WTC11 (cell line): ENCODE results near the gene ANXA2. TPM values are rescaled to one million over a fixed set of nuclear protein-coding genes. Genes with fewer than 3 reads are reported as not detected.

Source experiments
- ATAC-seq: fragments of 200-7000 bp; cut with Tn5 transposase; 2 replicates; pipeline ENCODE4 v1.10.0; 2021; ENCODE audit warnings: mild to moderate bottlenecking, moderate library complexity
- CTCF ChIA-PET: fragments of 300-600 bp; sonication (Branson Sonifier 250); formaldehyde crosslinking; loops from one replicate; lab custom pipeline; 2021; ENCODE audit warnings: antibody characterized with exemption; lab: Charles Lee
- POLR2A ChIA-PET: fragments of 350-600 bp; sonication (Branson Sonifier 250); formaldehyde crosslinking; loops from one replicate; lab custom pipeline; 2021; ENCODE audit warnings: antibody characterized with exemption; lab: Charles Lee
- DNase-seq: peaks from one replicate; pipeline ENCODE4 v3.0.0; 2021; ENCODE audit warnings: low spot score
- H3K27ac Mint-ChIP-seq: 2 replicates; pipeline ENCODE4 v1.8.0; 2021; ENCODE audit warnings: mixed read lengths
- H3K27me3 Mint-ChIP-seq: 2 replicates; pipeline ENCODE4 v1.8.0; 2021; ENCODE audit warnings: low read depth, mild to moderate bottlenecking, moderate library complexity, mixed read lengths
- H3K36me3 Mint-ChIP-seq: 2 replicates; pipeline ENCODE4 v1.8.0; 2021; ENCODE audit warnings: mixed read lengths
- H3K4me1 Mint-ChIP-seq: 2 replicates; pipeline ENCODE4 v1.8.0; 2022; ENCODE audit warnings: mixed read lengths
- H3K4me3 Mint-ChIP-seq: 2 replicates; pipeline ENCODE4 v1.8.0; 2021; ENCODE audit warnings: mild to moderate bottlenecking, moderate library complexity, mixed read lengths
- H3K9me3 Mint-ChIP-seq: 2 replicates; pipeline ENCODE4 v1.8.0; 2021; ENCODE audit warnings: mixed read lengths
- AFF4 ChIP-seq: sonication (generic); formaldehyde crosslinking; IDR thresholded peaks from 2 replicates; pipeline ENCODE4 v1.8.1; 2023; ENCODE audit warnings: mild to moderate bottlenecking, missing genetic modification reagents, borderline replicate concordance
- ATF3 ChIP-seq: sonication (generic); formaldehyde crosslinking; conservative IDR thresholded peaks from 2 replicates; pipeline ENCODE4 v1.8.1; 2022; ENCODE audit warnings: mild to moderate bottlenecking, missing genetic modification reagents
- CBFB ChIP-seq: sonication (generic); formaldehyde crosslinking; IDR thresholded peaks from 2 replicates; pipeline ENCODE4 v1.8.1; 2022; ENCODE audit warnings: mild to moderate bottlenecking, low read depth, missing genetic modification reagents
- EMX1 ChIP-seq: fragments of 250-450 bp; sonication (Bioruptor Pico); IDR thresholded peaks from 2 replicates; pipeline ENCODE4 v1.8.0; 2021; ENCODE audit warnings: mild to moderate bottlenecking
- ERG ChIP-seq: fragments of 250-450 bp; sonication (Bioruptor Pico); IDR thresholded peaks from 2 replicates; pipeline ENCODE4 v1.8.0; 2021; ENCODE audit warnings: mild to moderate bottlenecking
- FOXJ3 ChIP-seq: sonication (generic); formaldehyde crosslinking; IDR thresholded peaks from 2 replicates; pipeline ENCODE4 v1.9.0; 2021; ENCODE audit warnings: missing genetic modification reagents, mild to moderate bottlenecking, borderline replicate concordance
- FOXK1 ChIP-seq: sonication (generic); formaldehyde crosslinking; IDR thresholded peaks from 2 replicates; pipeline ENCODE4 v1.8.0; 2022; ENCODE audit warnings: mild to moderate bottlenecking, moderate library complexity, missing genetic modification reagents
- KAT7 ChIP-seq: sonication (generic); formaldehyde crosslinking; IDR thresholded peaks from 2 replicates; pipeline ENCODE4 v1.8.1; 2023; ENCODE audit warnings: missing genetic modification reagents, mild to moderate bottlenecking, borderline replicate concordance
- MYBL2 ChIP-seq: sonication (generic); formaldehyde crosslinking; IDR thresholded peaks from 2 replicates; pipeline ENCODE4 v1.8.1; 2023; ENCODE audit warnings: mild to moderate bottlenecking, moderate library complexity, missing genetic modification reagents
- SOX15 ChIP-seq: fragments of 250-450 bp; sonication (Bioruptor Pico); IDR thresholded peaks from 2 replicates; pipeline ENCODE4 v1.9.0; 2021; ENCODE audit warnings: mild to moderate bottlenecking
- ZNF317 ChIP-seq: sonication (generic); formaldehyde crosslinking; IDR thresholded peaks from 2 replicates; pipeline ENCODE4 v1.8.1; 2023; ENCODE audit warnings: low read depth, mild to moderate bottlenecking, moderate library complexity, missing genetic modification reagents, borderline replicate concordance
- ZNF416 ChIP-seq: fragments of 250-450 bp; sonication (Bioruptor Pico); IDR thresholded peaks from 2 replicates; pipeline ENCODE4 v1.9.0; 2021; ENCODE audit warnings: mild to moderate bottlenecking, inconsistent platforms
- total RNA-seq: library from RNA; stranded (reverse); gene quantifications from 3 replicates; pipeline ENCODE4 v1.2.3, GENCODE V29; 2021
- TF ChIP-seq, protein P1 (sequence below): sonication (generic); formaldehyde crosslinking; IDR thresholded peaks from 2 replicates; pipeline ENCODE4 v1.8.0; 2023; ENCODE audit warnings: missing genetic modification reagents
- TF ChIP-seq, protein P2 (sequence below): sonication (generic); formaldehyde crosslinking; IDR thresholded peaks from 2 replicates; pipeline ENCODE4 v1.8.1; 2022; ENCODE audit warnings: mild to moderate bottlenecking, missing genetic modification reagents, moderate library complexity, borderline replicate concordance
- TF ChIP-seq, protein P3 (sequence below): sonication (generic); formaldehyde crosslinking; IDR thresholded peaks from 2 replicates; pipeline ENCODE4 v1.8.1; 2022; ENCODE audit warnings: low read depth, missing genetic modification reagents, borderline replicate concordance
- TF ChIP-seq, protein P4 (sequence below): fragments of 250-450 bp; sonication (Bioruptor Pico); conservative IDR thresholded peaks from 2 replicates; pipeline ENCODE4 v1.9.0; 2021; ENCODE audit warnings: mild to moderate bottlenecking
- TF ChIP-seq, protein P5 (sequence below): sonication (generic); formaldehyde crosslinking; IDR thresholded peaks from 2 replicates; pipeline ENCODE4 v1.8.1; 2022; ENCODE audit warnings: low read depth, mild to moderate bottlenecking, moderate library complexity, missing genetic modification reagents, borderline replicate concordance
- TF ChIP-seq, protein P6 (sequence below): sonication (generic); formaldehyde crosslinking; IDR thresholded peaks from 2 replicates; pipeline ENCODE4 v1.8.1; 2023; ENCODE audit warnings: mild to moderate bottlenecking, missing genetic modification reagents, moderate library complexity

ANXA2 gene
- total RNA-seq, 1 experiment from 2014 or later, result 152 TPM

DNA sequence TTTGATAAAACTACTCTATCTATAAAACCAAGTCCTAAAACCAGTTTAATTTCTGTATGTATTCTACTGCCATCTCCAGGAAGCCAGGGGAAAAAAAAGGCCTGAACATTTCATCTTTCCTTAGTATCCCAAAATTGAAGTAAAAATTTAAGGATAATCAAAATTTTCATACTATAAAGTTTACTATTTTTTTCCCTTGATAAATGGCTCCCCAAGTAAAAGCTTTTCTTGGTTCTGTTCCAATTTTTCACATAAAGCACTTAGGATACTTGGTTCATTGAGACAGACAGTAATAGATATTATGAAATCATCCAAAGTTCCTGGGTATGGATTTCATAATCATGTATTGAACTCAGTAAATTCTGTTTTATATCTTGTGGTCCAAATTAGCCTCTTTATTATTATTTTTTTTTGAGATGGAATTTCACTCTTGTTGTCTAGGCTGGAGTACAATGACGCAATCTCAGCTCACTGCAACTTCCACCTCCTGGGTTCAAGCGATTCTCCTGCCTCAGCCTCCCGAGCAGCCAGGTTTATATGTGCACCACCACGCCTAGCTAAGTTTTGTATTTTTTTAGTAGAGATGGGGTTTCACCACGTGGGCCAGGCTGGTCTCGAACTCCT lies 46.6 kb upstream of the ANXA2 start (continued):
- no peak for TF ChIP-seq AFF4 (CRISPR knock-in tag)
- TF ChIP-seq, protein P1, sequence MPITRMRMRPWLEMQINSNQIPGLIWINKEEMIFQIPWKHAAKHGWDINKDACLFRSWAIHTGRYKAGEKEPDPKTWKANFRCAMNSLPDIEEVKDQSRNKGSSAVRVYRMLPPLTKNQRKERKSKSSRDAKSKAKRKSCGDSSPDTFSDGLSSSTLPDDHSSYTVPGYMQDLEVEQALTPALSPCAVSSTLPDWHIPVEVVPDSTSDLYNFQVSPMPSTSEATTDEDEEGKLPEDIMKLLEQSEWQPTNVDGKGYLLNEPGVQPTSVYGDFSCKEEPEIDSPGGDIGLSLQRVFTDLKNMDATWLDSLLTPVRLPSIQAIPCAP (CRISPR knock-in tag), result no peak
- no peak for TF ChIP-seq KAT7 (CRISPR knock-in tag)
- TF ChIP-seq, protein P2, sequence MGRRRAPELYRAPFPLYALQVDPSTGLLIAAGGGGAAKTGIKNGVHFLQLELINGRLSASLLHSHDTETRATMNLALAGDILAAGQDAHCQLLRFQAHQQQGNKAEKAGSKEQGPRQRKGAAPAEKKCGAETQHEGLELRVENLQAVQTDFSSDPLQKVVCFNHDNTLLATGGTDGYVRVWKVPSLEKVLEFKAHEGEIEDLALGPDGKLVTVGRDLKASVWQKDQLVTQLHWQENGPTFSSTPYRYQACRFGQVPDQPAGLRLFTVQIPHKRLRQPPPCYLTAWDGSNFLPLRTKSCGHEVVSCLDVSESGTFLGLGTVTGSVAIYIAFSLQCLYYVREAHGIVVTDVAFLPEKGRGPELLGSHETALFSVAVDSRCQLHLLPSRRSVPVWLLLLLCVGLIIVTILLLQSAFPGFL (CRISPR knock-in tag), result no peak
- no peak for TF ChIP-seq MYBL2 (CRISPR knock-in tag)
- no peak for TF ChIP-seq ATF3
- no peak for TF ChIP-seq FOXK1 (CRISPR knock-in tag)
- TF ChIP-seq CBFB (CRISPR knock-in tag), result no peak
- TF ChIP-seq EMX1 (CRISPR knock-in tag), result no peak
- TF ChIP-seq, protein P3, sequence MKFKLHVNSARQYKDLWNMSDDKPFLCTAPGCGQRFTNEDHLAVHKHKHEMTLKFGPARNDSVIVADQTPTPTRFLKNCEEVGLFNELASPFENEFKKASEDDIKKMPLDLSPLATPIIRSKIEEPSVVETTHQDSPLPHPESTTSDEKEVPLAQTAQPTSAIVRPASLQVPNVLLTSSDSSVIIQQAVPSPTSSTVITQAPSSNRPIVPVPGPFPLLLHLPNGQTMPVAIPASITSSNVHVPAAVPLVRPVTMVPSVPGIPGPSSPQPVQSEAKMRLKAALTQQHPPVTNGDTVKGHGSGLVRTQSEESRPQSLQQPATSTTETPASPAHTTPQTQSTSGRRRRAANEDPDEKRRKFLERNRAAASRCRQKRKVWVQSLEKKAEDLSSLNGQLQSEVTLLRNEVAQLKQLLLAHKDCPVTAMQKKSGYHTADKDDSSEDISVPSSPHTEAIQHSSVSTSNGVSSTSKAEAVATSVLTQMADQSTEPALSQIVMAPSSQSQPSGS (CRISPR knock-in tag), result no peak

DNA sequence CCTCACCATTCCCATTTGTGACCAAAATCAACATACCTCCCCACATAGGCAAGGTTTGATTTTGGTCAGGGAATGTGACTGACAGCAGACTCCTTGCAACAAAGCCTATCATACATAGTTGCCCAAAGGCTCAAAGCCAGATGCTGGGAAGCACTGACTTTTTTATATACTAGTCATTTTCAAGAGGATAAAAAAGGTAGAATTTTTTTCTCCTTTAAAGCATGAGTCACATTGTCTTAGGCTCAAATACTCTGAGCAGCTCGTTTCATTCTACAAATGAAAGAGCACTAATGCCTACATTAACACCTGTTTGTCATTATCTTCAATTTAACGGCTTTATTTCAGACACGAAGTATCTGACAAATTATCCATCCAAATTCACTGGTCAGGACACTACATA lies 45.0 kb upstream of the ANXA2 start:
- Mint-ChIP-seq H3K27ac (no peak overlapping the region), H3K4me1 (no peaks in the 10 kb centered on the region), H3K9me3 (no peaks in the 10 kb centered on the region), H3K4me3 (no peak overlapping the region), H3K27me3 (no peaks in the 10 kb centered on the region), H3K36me3 (peaks cover 21% of the 10 kb centered on the region)
- TF ChIP-seq FOXJ3 (no peak), SOX15 (CRISPR knock-in tag) (no peak), ERG (CRISPR knock-in tag) (no peak), ZNF416 (no peak), ZNF317 (CRISPR knock-in tag) (no peak)
- TF ChIP-seq, protein P4, sequence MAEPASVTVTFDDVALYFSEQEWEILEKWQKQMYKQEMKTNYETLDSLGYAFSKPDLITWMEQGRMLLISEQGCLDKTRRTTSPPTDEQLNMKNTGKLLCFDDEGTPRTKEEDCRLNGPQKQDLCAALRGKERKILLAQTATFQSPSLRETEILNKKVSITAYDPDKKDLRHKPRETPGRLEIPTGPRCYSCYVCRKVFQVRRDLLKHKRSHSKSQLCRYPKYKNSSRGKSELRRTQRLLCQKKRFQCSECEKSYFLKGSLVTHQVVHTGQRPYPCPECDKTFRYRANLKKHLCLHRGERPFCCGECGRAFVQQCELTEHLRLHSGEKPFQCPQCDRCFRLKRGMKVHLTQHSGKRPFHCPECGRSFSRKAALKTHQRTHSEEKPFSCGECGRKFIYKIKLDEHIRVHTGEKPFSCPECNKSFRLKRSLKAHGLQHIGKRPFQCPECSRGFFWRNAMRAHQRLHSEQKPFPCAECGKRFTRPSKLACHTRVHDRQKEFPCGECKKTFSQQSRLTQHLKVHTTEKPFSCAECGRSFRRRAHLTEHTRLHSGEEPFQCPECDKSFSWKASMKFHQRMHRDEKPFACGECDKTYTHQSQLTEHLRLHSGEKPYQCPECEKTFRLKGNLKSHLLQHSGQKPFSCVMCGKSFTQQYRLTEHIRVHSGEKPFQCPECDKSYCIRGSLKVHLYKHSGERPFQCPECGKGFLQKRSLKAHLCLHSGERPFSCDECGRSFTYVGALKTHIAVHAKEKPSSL, result no peak
- TF ChIP-seq, protein P5, sequence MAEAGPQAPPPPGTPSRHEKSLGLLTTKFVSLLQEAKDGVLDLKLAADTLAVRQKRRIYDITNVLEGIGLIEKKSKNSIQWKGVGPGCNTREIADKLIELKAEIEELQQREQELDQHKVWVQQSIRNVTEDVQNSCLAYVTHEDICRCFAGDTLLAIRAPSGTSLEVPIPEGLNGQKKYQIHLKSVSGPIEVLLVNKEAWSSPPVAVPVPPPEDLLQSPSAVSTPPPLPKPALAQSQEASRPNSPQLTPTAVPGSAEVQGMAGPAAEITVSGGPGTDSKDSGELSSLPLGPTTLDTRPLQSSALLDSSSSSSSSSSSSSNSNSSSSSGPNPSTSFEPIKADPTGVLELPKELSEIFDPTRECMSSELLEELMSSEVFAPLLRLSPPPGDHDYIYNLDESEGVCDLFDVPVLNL (CRISPR knock-in tag), result no peak
- TF ChIP-seq, protein P6, sequence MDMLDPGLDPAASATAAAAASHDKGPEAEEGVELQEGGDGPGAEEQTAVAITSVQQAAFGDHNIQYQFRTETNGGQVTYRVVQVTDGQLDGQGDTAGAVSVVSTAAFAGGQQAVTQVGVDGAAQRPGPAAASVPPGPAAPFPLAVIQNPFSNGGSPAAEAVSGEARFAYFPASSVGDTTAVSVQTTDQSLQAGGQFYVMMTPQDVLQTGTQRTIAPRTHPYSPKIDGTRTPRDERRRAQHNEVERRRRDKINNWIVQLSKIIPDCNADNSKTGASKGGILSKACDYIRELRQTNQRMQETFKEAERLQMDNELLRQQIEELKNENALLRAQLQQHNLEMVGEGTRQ, result no peak
- DNase-seq, result no peak
- no peak for ATAC-seq
- ChIA-PET POLR2A (no interaction called here), CTCF (interaction anchor here (0.9 kb wide), 1 partner anchor 83 kb away, joined by 3 read pairs; no protein-coding TSS in a partner anchor)
